Measurements from ENCODE around the gene ZNF668. TPM values are rescaled to one million over a fixed set of nuclear protein-coding genes. Genes with fewer than 3 reads are reported as not detected.

The ZNF668 gene
- total and polyA plus RNA-seq, 2 of the 4 experiments (the other 2 are of a cell fraction) = 4.5 to 11.6 TPM

- Histone ChIP-seq H3K9me3 (ENCODE audit: control insufficient read depth, insufficient read depth, low read length) (no peaks in the 10 kb centered on the region), H4K20me1 (ENCODE audit: insufficient read depth, low read length) (peaks cover 7% of the 10 kb centered on the region; the same call in 1 of the 2 replicates), H2AK9ac (replicated peaks; ENCODE audit: low read depth, low read length, poor library complexity) (no peak overlapping the region), H2BK20ac (ENCODE audit: low read depth, low read length) (no peak overlapping the region), H3K36me3 (ENCODE audit: control insufficient read depth, insufficient read depth, low read length) (peaks cover 5% of the 10 kb centered on the region), H3K18ac (ENCODE audit: low read depth, low read length) (no peak overlapping the region), H2AK5ac (ENCODE audit: low read depth, low read length) (no peak overlapping the region), H2BK120ac (ENCODE audit: low read depth, low read length) (no peak overlapping the region), H2BK5ac (ENCODE audit: low read depth, low read length, poor library complexity, severe bottlenecking) (no peak overlapping the region), H3K27ac (ENCODE audit: insufficient read depth, low read length) (no peak overlapping the region), H2BK15ac (ENCODE audit: low read depth, low read length) (no peak overlapping the region), H3K27me3 (ENCODE audit: control insufficient read depth, insufficient read depth, low read length) (no peaks in the 10 kb centered on the region), H3K4ac (ENCODE audit: low read depth, low read length) (no peak overlapping the region), H3K56ac (ENCODE audit: extremely low read depth, insufficient read depth, low read length) (no peak overlapping the region), H4K91ac (ENCODE audit: insufficient read depth, low read depth, low read length) (no peak overlapping the region), H3K4me2 (ENCODE audit: low read depth, low read length) (no peak overlapping the region), H3K9ac (ENCODE audit: low read depth, low read length) (no peak overlapping the region), H3K9me1 (ENCODE audit: insufficient read depth, low read length) (peaks cover 8% of the 10 kb centered on the region; the same call in 1 of the 2 replicates), H3K4me3 (ENCODE audit: insufficient read depth, low read depth, low read length) (no peak overlapping the region), H4K5ac (ENCODE audit: low read depth, low read length) (no peak overlapping the region), H4K8ac (ENCODE audit: low read depth in 2 of 2, low read length in 2 of 2) (no peak overlapping the region), H3K4me1 (ENCODE audit: control insufficient read depth, insufficient read depth, low read length) (peaks cover 7% of the 10 kb centered on the region), H3K14ac (replicated peaks; ENCODE audit: low read depth, low read length) (no peak overlapping the region), H2AFZ (replicated peaks; ENCODE audit: low read length, poor library complexity) (no peak overlapping the region), H3K79me1 (ENCODE audit: low read depth in 1 of 2, low read length in 2 of 2) (peaks cover 16 to 33% of the 10 kb centered on the region in 2 experiments; a peak in 3 of 4 replicates), H3K23ac (ENCODE audit: low read depth, low read length) (no peak overlapping the region)
- intact Hi-C loops (cut with micrococcal nuclease) (loop anchor here (5.0 kb wide), 1 partner anchor 61 kb away; the partner anchor contains the start of gene VKORC1), dilution Hi-C loops (cut with HindIII; ENCODE audit: low sequenced_read_pairs, unreplicated experiment) (no loop called here), in situ Hi-C loops (cut with MboI; ENCODE audit: low sequenced_read_pairs) (no loop called here)
- no CpG with 5 or more reads among the region's 4 CpGs for WGBS, 2 experiments (ENCODE audit: extremely low coverage in 2 of 2, insufficient read length in 1 of 2)
- no TSS peak for BruUV-seq (replicated peaks)
- CTCF ChIA-PET = no interaction called here
- POLR2A ChIA-PET (ENCODE audit: unreplicated experiment) = no interaction called here
- TF ChIP-seq USF2 (IDR thresholded peaks at IDR 0.05; ENCODE audit: low read depth, low read length) (no peak), MAFK (IDR thresholded peaks at IDR 0.05; ENCODE audit: low read depth, low read length) (no peak), RCOR1 (IDR thresholded peaks at IDR 0.05; ENCODE audit: insufficient replicate concordance, low read length) (no peak), CTCF (conservative IDR thresholded peaks at IDR 0.05; ENCODE audit: low read depth, low read length) (no peak), ELK1 (IDR thresholded peaks at IDR 0.05; ENCODE audit: borderline replicate concordance, low read depth, low read length) (no peak), CEBPB (IDR thresholded peaks at IDR 0.05; ENCODE audit: low read depth, low read length) (no peak), FOS (IDR thresholded peaks at IDR 0.05; ENCODE audit: low read depth, low read length) (no peak), RFX5 (IDR thresholded peaks at IDR 0.05; ENCODE audit: low read depth, low read length) (no peak), CHD1 (IDR thresholded peaks at IDR 0.05; ENCODE audit: low read depth, low read length) (no peak), BHLHE40 (IDR thresholded peaks at IDR 0.05; ENCODE audit: low read depth, low read length) (no peak), MXI1 (IDR thresholded peaks at IDR 0.05; ENCODE audit: borderline replicate concordance, low read depth, low read length) (no peak), POLR2A (IDR thresholded peaks at IDR 0.05; ENCODE audit: low read depth, low read length) (no peak), NFE2L2 (IDR thresholded peaks at IDR 0.05; ENCODE audit: low read depth, low read length) (no peak), SMC3 (IDR thresholded peaks at IDR 0.05; ENCODE audit: low read depth, low read length) (no peak), RAD21 (IDR thresholded peaks at IDR 0.05; ENCODE audit: low read length) (no peak), MAZ (IDR thresholded peaks at IDR 0.05; ENCODE audit: borderline replicate concordance, low read depth, low read length) (no peak)
- DNase-seq (no peak), ATAC-seq (ENCODE audit: low read depth) (no peak)
Observed at GRCh38 chr16:31031276-31031675, 42.8 kb downstream of the ZNF668 start.

Measured in IMR-90 (cell line).